Ramos (cell line): ENCODE data around the gene IKZF3.
"Not testable (repeated sequence)": the region's sequence is repeated elsewhere in the genome, so short reads cannot be mapped to it uniquely, and the experiment has no call there.

Source experiments
- in situ Hi-C: fragments of 300-500 bp; cut with MboI; formaldehyde crosslinking; loops from one replicate; pipeline ENCODE4 v1.14.3; 2022; ENCODE audit warnings: low sequenced_read_pairs; ENCODE audit not compliant: unreplicated experiment

Gene IKZF3

GRCh38 chr17:39787743-39788484, 76.2 kb downstream of the IKZF3 start:
- in situ Hi-C loops: no loop called here

- in situ Hi-C loops: no loop called here
Observed at GRCh38 chr17:39787041-39787440, 77.1 kb downstream of the IKZF3 start.

DNA sequence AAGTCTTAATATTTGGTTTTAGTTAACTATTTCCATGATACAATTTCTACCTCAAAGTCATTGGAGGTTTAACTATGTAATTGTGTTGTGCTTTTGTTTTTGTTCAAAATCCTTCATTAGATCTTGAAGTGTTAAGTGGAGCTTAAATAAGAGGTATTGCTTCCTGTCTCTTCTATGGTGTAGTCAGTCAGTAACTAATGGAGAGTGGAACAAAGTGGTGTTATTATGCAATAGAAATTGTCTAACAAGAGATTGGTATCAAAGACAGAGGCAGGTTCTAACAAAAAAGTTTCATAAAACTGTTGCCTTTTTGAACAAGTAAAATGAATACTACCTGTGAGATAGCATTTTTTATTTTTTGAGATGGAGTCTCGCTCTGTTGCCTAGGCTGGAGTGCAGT, 81.1 kb downstream of the IKZF3 start:
- in situ Hi-C loops: no loop called here

- in situ Hi-C loops: no loop called here
Observed at GRCh38 chr17:39782481-39782880, 81.6 kb downstream of the IKZF3 start.

GRCh38 chr17:39781861-39782213, 82.3 kb downstream of the IKZF3 start:
- in situ Hi-C loops: no loop called here

GRCh38 chr17:39781031-39781860, 82.9 kb downstream of the IKZF3 start:
- in situ Hi-C loops: no loop called here

- in situ Hi-C loops: no loop called here
Observed at GRCh38 chr17:39777534-39778365, 86.4 kb downstream of the IKZF3 start.

GRCh38 chr17:39776252-39776651, 87.9 kb downstream of the IKZF3 start:
- in situ Hi-C loops: no loop called here

GRCh38 chr17:39775031-39775430, 89.1 kb downstream of the IKZF3 start:
- in situ Hi-C loops: no loop called here

DNA sequence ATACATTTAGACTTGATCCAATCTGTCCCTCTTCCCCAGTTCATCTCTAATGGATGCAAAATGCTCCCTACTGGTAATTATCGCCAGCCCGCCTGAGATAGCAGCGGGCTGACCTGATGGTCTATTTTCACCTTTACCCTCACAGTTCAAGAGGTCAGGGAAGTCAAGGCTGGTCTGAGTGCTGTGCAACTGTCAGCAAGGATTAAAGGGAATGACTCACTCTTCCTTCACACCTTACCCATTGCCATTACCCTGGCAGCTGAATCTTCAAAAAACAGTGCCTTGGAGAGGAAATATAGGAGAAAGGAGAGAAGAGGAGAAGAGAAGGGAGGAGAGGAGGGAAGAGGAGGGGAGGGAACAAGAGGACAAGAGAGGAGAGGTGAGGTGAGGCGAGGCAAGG, 90.1 kb downstream of the IKZF3 start:
- in situ Hi-C loops: no loop called here

- in situ Hi-C loops: no loop called here
Observed at GRCh38 chr17:39772987-39773934, 90.9 kb downstream of the IKZF3 start.

- in situ Hi-C loops: no loop called here
Observed at GRCh38 chr17:39772415-39772814, 91.7 kb downstream of the IKZF3 start.

DNA sequence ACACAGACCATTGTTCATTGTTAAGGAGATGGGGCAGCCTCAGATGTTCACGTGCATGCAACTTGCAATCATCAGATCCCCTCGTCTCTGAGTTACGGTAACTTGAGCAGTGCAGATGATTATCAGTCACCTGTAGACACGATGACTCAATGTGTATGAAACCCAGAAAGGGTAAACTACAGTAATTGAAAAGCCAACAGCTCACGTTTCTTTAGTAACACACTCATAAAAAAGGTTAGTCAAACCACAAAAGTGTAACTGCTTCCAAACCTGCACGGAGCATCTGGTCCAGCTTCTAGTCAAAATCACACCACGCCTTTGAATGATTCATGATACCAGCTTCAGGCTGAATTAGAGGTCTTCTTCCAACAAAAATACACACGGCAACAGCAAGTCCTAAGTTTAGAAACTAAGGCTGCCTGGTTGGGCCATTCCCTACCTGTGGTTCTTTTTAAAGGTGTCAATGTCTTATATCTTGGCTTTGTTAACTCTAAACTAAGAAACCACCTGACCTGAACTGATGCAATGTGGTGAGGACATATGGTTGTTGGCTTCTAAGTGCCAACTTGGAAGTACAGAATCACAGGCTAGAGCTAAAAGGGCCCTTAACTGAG, 94.0 kb downstream of the IKZF3 start:
- in situ Hi-C loops: no loop called here

- in situ Hi-C loops: no loop called here
Observed at GRCh38 chr17:39767147-39767546, 97.0 kb downstream of the IKZF3 start.

GRCh38 chr17:39765766-39766165, 98.3 kb downstream of the IKZF3 start:
- in situ Hi-C loops: no loop called here

DNA sequence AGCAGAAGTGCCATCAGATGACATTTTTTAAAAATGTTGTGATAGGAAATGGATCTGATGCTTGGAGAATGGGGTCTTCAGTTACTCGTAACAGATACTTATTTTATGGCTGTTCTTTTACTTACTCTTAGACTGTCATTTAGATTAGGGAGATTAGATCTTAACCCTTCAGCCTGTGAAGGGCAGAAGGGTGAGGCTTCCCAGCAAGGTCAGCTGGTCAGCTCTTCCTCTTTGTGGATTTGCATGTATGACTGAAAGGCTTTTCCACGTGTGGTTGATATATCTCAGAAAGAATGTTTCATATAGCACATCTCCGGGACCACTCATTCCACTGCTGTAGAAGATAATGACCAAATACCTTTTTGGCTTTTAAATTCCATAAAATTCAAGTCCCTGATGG, 98.9 kb downstream of the IKZF3 start:
- in situ Hi-C loops: no loop called here

- in situ Hi-C loops: not testable (repeated sequence)
Observed at GRCh38 chr17:39764171-39764570, 99.9 kb downstream of the IKZF3 start.

DNA sequence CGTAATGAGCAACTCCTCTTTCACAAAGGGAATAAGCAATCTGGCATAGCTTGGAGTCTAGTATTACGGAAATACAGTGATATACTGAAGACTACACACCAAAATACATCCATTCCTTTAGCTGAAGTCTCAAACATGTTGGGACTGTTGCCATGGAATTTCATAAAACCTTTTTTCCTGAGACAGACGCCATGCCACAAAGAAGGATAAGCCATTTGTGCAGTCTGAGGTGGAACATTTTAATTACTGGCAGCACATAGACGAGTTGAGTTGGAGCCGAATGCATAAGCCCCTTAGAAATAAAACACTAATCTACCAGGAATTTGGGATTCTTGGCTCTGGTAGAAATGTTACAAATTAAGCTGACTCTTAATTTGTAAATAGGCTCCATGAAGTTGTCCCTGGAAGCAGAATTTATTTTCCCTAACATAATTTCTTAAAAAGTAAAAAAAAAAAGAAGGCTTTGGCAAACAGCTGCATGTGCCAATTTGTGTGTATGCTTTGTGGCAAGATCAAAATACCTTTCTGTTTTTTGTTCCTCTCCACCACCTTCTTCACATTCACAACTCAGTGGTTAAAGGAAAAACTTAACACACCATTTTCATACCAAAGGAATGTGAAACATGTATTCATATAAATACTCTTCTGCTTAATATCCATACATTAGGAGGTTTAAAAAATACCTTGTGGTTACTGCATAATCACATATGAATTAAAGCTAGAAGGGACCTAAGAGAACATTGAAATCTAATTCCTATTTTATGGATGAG, 100.9 kb downstream of the IKZF3 start:
- in situ Hi-C loops: no loop called here
